A549 (cell line): ENCODE results near the gene SALL2.

Experiments
- CTCF ChIP-seq: fragments of >200 bp; sonication (Bioruptor Twin); formaldehyde crosslinking; IDR thresholded peaks from 3 replicates; pipeline ENCODE4 v1.5.1; 2016
- E2F6 ChIP-seq: IDR thresholded peaks from 2 replicates; pipeline ENCODE4 v1.6.1; 2012; ENCODE audit warnings: low read depth, borderline replicate concordance
- JUNB ChIP-seq: fragments of >200 bp; sonication (Bioruptor Twin); formaldehyde crosslinking; IDR thresholded peaks from 2 replicates; pipeline ENCODE4 v1.6.1; 2016

GRCh38 chr14:21520767-21521166 lies 5.4 kb downstream of the SALL2 start:
- TF ChIP-seq CTCF (no peak), E2F6 (no peak), JUNB (no peak)
